Smooth muscle cell of the brain vasculature (primary cell): ENCODE results near the gene SDHB.

Source experiments
- DNase-seq: peaks from one replicate; pipeline ENCODE4 v3.0.0-alpha.2; 2012; ENCODE audit warnings: low read depth, low spot score

Gene SDHB

DNA sequence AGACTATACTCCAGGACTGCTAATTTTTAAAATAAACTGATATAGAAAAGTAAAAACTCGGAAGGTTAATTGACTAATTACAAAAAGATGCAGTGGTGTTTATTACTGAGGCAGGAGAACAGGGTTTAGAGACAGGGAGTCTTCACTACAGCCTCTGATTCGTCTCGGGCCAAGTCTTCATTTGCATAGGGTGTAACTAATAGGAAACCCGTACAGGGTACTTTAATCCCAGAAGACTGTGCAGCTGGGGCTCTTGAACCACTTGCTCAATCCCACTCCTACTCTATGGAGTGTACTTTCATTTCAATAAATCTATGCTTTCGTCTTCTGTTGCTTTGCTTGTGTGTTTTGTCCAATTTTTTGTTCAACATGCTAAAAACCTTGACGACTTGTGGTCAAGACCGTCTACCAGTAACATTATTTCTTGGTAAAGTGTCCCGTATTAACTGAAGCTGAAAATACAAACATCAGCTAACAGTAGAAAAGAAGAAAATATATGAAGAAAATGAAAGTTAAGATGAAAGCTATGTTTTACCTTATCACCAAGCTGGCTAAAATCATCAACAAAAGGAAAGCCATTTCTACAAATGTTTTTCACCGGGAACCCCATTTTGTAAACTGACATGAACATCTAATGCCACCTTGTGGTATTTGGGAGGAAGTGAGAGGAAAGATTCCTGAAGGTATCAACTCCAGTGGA is 8.0 kb downstream of the SDHB start:
- no peak for DNase-seq

DNA sequence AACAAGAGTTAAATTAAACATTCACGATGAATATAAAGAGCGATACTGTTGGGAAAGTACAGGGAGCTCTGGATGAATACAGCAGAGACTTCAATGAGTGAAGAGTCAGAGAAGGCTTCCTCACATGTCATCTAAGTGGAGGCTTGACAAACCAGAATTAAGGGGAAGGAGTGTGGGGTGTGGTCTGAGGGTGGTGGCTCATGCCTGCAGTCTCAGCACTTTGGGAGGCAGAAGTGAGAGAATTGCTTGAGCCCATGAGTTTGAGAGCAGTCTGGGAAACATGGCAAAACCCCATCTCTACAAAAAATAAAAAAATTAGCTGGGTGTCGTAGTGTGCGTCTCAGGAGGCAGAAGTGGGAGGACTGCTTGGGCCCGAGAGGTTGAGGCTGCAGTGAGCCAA is 8.7 kb downstream of the SDHB start:
- DNase-seq, result no peak

DNA sequence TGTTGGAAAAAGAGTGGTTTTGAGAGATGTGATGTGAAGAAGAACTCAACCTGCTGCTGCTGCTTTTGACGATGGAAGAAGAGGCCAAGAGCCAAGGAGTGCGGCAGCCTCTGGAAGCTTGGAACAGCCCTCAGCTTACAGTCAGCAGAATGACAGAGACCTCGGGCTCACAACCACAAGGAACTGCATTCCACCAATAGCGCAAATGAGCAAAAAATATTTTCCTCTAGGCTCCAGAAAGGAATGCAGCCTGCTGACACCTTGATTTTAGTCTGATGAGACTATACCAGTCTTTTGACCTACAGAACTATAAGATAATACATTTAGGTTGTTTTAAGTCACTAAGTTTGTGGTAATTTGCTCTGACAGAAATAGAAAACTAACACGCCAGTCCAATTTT is 10.2 kb downstream of the SDHB start:
- no peak for DNase-seq

DNA sequence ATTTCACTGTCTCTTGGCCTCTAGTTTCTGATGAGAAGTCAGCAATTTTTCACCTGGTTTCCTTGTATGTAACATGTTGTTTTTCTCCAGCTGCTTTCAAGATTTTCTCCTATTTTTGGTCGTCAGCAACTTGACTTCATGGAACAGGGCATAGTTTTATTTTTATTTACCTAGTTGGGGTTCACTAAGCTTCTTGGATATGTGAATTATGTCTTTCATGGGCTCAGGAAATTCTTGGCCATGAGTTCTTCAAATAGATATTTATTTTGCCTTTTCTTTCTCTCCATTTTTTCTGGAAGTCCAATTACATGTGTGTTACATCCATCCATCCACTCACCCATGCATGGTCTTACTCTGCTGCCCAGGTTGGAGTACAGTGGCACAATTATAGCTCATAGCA is 13.7 kb downstream of the SDHB start:
- no peak for DNase-seq

DNA sequence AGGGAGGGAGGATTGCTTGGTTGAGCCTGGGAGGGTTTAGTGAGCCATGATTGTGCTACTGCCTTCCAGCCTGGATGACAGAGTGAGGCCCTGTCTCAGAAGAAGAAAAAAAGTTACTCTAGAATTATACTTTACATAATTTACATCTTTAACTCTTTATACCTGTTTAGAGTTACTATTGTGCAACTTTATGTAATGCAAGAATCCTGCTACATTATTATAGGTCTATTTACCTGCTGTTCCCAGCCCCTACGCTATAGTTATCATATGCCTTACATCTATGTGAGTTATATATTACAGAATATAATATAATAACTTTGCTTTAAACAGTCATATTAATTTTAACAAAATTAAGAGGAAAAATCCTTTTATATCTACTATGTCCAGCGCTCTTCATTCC is 14.3 kb downstream of the SDHB start:
- DNase-seq, result no peak

DNA sequence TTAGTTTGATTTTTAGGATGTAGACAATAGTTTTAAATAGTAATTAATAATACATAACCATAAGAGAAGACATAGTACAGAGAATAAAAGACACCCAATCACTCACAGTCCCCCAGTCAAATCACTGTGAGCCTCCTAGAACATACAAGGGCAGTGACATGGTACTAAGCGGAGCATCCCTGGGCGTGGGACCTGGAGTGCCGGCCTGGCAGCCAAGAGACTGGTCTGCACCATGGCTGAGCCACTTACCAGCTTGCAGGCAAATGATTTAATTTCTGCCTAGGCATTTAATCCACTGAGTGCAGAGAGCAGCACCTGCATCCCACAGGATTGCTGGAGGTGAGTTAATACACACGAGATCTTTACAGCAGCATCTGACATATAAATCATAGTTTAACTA is 20.4 kb downstream of the SDHB start:
- no peak for DNase-seq

DNA sequence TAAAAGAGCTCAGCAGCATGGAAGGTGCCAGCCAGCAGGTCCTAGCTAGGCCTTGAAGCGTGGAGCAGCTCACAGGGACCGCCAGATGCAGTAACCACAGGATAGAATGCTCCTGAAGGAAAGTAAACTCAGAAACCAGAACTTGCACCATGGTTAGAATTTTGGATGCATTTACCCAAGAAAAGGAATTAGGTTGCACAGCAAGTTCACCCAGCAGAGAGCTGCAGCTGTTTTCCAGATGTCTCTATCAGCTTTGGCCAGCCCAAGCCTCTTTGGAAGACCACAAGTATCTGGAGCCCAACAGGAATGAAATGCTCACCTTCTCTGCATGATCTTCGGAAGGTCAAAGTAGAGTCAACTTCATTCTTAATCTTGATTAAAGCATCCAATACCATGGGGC is 21.1 kb downstream of the SDHB start:
- no peak for DNase-seq

DNA sequence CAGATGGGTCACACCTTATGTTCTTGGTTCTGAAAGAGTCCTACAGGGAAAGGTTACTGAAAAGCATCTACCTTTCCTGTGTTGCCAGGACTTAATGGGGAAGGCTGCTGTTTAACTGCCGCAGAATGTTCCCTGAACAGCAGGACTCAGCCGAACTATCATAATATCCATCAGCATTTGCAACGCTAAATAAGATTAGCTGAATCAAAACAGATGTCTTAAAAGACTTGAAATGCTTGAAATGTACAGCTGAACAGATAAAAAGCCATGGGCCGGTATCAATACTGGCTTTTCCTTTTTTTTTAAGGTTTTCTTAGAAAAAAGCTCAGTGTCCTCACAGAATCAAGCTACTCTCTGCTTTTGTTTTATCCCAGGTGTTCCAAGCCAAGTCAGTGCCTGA is 22.4 kb downstream of the SDHB start:
- no peak for DNase-seq

DNA sequence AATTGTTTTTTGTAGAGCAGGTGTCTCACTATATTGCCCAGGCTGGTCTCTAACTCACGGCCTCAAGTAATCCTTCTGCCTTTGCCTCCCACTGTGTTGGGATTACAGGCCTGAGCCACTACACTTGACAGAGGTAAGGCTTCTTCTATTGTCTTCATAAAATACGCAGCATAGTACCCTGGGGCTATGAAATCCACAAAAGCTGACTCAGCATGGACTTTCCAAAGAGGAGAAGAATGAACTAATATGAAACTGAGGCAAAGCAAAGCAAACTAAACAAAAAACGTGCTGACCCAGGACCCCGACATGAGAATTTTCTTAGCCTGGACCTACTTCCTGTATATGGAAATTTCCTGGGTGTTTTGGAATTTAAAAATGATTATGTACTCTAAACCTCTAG is 23.6 kb downstream of the SDHB start:
- DNase-seq, result no peak

DNA sequence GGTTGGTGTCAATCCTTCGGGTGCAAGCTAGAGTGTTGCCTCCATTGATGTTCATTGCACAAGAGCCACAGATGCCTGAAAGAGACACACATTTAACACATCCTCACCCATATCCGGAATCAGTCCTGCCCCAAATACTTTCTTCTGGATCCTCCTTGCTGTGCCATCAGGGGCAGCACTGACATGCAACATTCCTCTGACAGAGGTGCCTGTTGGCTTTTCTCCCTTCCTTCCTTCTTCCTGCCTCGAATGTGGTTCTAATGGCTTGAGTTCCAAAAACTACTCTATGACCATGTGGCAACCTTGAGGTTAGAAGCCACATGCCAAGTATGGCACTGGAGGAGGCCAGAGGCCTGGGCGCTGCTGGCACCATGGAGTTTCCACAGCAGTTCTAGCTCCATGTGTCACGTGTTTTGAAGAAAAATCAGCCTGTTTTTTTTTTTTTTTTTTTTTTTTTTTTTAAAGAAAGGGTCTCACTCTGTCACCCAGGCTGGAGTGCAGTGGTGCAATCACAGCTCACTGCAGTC is 25.1 kb downstream of the SDHB start:
- no peak for DNase-seq

DNA sequence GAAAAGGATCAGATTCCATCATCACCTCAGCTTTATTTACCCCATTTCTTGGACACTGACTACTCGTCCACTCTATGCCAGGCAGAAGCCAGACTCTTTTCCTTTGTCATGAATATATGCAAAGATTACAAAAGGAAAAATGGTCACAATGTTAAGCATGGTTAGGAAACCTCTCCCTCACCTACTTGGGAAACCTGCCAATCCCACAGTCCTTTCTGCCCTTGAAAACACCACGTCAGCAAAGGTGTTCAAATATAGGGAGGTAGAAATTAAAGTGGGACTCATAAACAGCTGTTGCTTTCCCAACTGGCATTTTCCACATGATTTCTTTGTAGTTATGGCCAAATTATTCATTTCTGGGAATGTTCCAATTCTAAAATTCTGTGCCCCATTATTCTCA is 25.9 kb downstream of the SDHB start:
- no peak for DNase-seq

DNA sequence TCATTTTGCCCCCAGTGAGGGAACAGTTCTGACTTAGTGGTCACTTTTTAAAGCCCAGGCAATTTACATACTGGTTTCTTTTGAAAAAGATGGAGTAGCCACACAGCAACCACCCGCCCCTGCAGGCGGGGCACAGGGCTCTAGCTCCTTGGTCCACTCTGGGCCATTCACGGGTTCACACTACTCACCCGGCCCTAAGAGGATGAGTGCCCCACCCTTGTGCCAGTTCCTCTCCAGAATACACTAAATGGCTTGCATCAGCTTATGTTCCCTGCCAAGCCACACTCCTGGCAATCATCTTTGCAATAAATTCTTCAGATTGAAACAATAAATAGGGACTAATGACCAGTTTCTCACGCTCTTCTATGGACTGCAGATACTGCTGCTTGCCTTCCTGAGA is 26.4 kb downstream of the SDHB start:
- DNase-seq, result no peak

DNA sequence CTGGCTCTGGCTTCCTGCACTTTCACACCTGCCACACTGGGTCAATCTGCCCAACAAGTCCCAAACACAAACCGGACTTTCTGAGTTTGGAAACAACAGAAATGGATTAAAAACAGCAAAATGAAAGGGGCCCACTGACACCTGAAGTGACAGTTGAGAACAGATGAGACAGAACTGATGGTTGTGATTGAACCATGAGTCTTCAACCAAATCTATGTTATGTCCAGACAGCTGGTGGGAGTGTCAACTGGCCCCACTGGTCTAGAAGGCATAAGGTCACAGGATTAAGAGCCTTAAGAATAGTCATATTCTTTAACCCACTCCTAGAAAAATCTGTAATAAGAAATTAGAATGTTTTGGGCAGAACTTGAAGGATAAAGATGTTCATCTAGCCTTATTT is 29.1 kb downstream of the SDHB start:
- DNase-seq, result no peak

DNA sequence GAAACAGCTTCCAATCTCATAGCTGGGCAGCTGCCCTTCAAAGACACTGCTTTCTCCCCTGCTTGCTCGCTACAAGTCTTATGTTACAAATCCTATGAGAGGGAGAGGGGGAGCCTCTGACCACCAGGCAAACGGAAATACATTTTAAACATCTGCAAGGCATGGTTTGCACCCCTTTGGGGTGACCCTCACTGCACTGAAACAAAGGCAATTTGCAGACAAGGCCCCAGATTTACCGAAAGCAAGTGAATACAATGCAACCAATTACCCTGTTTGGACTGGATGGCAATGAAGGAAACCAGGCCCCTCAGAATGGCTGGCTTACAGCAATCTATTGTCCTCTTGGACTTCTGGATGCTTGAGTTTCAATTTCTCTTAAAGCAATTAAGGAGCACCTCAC is 30.3 kb downstream of the SDHB start:
- DNase-seq, result no peak

DNA sequence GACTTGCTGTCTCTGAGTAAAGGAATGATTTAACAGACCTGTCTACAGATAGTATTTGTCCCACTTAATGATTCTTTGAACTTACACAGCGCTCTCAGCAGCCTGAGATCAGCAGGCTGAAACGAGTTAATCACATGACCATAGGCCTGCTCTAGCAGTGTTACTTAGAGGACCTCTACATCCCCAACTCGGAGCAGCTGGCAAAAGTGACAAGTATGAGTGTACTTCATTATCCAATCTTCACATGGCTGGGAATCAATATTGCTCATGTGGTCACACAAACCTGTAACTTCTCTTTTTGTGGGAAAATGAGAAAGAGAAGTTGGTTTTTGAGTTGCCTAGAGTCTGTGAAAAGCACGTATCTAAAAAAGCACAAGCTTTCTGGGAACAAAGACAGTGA is 30.7 kb downstream of the SDHB start:
- no peak for DNase-seq

DNA sequence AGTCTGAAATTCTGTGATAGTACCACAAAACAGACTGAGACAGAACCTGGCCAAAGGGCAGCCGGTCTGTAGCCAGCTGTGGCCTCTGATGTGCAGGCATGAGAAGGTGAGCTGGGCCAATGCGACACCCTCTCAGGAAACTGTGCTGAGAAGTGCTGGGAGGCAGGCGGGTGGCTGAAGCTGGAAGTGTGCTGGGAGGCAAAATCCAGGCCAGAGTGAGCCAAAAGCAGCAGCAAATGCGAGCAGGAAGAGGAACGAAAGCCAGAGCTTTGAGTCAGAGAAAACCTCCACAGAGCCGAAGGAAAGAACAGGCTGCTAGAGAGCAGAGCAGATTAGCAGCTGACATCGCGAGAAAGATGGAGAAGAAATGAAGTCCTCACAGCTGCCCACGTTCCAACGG is 31.9 kb downstream of the SDHB start:
- DNase-seq, result no peak

DNA sequence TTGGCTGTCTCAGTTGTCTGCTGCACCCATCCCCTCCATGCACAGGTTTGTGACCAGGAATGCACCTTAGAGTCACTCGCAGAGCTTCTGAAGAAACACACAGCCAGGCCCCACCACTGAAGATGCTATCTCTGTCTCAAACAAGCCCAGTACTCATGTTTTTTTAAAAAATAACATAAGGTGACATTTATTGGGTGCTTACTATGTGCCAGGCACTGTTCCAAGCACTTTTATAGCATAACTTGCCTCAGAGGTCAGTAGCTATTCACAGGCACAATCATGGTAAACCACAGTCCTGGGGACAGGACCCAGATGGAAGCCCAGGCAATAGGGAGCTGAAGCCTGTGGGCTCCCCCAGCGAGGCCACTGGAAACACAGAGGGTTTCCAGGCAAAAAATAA is 33.3 kb downstream of the SDHB start:
- DNase-seq, result no peak

DNA sequence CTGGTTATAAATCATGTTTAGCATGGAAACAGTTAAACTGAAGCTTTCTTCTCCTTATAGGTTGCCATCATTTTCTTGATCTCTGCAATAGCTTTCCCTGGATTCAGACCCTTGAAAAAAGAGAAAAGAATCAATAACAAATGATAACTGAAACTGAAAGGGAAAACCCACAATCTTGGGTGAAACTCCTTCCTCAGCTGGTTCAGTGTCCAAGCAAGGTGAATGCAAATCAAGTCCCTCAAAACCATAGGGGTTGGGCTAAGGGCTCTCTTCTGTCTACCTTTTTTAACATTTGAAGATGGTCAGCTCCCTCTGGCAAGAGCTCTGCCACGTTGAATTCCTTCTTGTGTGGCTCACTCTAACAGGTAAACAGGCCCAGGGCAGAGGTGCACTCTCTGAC is 35.0 kb downstream of the SDHB start:
- no peak for DNase-seq

DNA sequence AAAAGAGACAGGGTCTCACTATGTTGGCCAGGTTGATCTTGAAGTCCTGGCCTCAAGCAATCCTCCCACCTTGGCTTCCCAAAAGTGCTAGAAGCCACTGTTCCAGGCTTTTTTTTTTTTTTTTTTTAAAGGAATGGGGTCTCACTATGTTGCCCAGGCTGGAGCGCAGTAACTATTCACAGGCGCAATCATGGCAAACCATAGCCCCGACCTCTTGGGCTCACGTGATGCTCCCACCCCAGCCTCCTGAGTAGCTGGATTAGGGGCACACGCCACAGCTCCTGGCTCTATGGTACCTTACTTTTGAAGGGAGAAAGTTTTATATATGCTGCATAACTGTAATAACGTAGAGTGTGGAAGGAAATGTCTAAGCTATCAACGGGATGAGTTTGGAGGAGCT is 36.4 kb downstream of the SDHB start:
- DNase-seq, result no peak

DNA sequence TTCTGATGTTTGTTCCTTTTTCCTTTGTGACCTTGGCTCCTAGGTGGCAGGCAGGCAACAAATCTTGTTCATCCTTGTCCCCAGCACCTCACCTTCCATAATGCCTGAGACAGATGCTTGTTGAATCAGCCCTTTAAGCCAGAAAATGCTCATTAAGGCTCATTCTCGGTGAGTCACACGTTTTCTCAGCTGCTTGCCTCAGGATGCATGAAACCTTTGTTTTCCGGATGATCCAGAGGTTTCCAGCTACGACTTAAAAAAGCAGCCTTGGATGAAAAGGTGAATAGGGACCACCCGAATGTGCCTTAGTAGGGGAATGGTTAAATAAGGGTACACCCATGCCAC is 37.5 kb downstream of the SDHB start:
- no peak for DNase-seq

DNA sequence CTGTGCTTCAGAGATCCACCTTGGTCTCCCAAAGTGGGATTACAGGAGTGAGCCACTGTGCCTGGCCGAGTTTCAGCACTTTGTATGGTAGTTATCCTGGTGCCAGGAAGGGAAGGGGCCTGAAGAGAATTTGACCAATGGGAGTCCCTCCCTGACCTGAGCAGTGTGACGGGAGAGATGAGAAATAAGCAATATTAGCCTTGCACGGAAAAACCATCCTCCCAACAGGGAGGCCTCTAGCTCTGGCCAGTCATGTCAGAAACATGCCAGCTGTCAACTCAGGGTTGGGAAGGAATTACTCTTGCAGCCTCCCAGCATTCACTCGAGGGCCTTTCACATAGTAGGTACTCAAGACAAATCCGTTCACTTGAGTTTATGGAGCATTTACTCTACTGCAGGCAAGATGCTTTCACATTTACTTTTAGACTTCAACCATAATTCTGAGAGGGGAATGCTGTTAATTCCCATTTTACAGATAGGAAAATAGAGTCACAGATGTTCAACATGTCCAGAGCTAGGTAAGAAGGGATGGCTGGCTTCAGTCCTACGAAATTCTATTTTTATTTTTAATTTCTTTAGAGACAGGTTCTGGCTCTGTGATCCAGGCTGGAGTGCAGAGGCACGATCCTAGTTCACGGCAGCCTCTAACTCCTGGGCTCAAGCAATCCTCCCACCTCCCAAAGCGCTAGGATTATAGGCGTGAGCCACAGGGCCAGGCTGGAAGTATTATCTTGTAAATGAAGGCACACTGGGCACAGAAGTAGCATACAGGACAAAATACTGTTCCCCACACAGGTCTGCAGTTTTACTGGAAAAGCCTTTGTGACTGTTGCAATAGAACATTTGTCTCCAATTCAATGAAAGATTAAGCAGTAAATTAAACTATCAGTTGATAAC is 38.9 kb downstream of the SDHB start:
- DNase-seq, result no peak

DNA sequence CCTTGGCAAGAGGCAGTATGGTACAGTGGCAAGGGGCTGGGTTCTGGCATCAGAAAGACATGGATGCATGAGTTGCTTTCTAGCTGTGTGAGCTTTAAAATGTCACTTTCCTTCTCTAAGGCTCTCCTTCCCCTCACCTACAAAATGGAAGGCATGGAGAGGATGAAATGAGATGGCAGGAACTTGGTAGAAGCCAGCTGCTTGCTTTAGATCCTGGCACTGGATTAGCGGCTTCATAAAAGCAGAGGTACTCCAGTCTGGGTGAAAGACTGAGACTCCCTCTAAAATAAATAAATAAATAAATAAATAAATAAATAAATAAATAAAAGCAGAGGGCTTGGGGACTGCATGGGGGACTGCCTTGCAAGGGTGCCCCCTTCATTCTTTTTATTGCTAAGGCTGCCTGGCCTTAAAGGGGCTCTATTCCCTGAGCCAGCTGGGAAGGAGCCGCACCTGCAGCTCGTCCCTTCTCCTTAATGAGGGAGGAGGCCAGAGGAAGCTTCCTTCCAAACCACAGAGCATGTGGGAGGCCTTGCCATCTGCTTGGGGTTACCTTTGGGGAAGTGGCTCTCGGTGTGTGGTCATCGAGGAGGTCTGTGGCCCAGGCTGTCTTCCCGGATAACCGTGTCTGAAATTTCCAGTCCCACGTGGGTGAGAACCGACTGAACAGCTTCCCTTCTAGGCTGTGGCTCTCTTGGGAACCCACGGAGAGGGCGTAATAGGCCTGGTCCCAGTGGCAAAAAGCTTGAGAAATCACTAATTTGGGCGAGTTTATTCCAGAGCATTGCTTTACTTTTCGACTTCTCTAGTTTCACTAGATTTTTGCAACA is 40.1 kb downstream of the SDHB start:
- no peak for DNase-seq
